Measurements from ENCODE around the gene LITAF. TPM values are rescaled to one million over a fixed set of nuclear protein-coding genes. Genes with fewer than 3 reads are reported as not detected.

The LITAF gene
- total RNA-seq, 2 donors from 2014 or later = 144 to 211 TPM

DNA sequence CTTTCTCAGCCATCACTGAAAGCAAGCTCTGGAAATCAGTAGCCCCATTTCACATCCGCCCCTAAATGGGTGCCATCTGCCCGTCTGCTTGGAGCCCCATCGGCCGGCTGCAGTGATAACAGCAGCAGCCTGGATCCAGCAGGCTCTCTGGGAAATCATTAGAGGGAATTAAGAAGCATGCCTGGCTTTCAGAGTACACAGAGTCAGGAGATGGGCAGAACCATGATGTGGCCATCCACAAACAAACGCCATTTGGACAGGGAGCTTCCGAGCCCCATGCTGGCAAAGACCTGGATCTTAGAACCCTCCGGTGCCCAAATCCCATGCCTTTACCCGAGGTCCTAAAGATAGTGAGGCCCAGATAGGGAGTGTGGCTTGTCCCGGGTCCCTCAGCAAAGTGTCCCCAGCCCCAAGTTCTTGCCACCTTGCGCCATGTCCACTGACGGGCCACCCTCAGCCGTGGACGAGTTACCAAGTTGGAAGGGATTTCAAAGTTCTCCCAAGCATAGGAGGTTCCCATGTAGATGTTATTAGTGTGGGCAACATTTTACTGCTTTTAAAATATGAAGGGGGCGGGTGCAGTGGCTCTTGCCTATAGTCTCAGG is 1.0 kb upstream of the LITAF start:
- TF ChIP-seq, protein P1, sequence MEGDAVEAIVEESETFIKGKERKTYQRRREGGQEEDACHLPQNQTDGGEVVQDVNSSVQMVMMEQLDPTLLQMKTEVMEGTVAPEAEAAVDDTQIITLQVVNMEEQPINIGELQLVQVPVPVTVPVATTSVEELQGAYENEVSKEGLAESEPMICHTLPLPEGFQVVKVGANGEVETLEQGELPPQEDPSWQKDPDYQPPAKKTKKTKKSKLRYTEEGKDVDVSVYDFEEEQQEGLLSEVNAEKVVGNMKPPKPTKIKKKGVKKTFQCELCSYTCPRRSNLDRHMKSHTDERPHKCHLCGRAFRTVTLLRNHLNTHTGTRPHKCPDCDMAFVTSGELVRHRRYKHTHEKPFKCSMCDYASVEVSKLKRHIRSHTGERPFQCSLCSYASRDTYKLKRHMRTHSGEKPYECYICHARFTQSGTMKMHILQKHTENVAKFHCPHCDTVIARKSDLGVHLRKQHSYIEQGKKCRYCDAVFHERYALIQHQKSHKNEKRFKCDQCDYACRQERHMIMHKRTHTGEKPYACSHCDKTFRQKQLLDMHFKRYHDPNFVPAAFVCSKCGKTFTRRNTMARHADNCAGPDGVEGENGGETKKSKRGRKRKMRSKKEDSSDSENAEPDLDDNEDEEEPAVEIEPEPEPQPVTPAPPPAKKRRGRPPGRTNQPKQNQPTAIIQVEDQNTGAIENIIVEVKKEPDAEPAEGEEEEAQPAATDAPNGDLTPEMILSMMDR (IDR thresholded peaks at IDR 0.05) = no peak
- peak overlapping the region; percentile 97 for H3K27ac ChIP-seq
- H3K4me1 ChIP-seq = peaks cover 2% of the 10 kb centered on the region
- H3K9me3 ChIP-seq = no peaks in the 10 kb centered on the region
- no peaks in the 10 kb centered on the region for H3K27me3 ChIP-seq
- H3K4me3 ChIP-seq = peak overlapping the region; percentile 78
- intact Hi-C loops (cut with DNase I) = no loop called here
- H3K36me3 ChIP-seq = no peaks in the 10 kb centered on the region
- DNase-seq = no peak
- peak overlapping the region; percentile 72 to 86 for H3K9ac ChIP-seq (ENCODE audit: low read depth in 2 of 2, low read length in 2 of 2)

DNA sequence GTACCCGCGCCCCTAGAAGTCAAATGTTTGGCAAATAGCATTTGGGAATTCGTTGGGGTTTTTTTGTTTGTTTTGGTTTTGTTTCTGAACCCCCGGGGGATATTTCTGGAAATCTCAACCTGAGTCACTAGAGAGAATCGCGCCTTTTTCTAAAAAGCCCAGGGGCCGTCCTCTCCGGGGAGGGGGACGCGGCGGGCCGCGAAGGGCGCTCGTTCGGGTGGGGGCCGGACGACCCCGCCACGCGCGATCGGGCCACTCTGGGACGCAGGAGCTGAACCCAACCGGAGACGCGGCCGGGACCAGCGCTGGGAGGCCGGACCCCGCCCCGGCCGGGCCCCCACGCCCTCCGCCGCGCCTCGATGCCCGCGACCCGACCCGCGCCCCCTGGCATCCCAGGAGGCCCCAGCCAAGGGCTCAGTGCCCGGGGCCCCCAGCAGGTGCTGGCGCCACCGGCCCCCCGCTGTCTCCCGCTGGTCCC is 302 bp downstream of the LITAF start:
- Histone ChIP-seq H3K4me3 (peak overlapping the region; percentile 78), H3K9ac (ENCODE audit: low read depth in 2 of 2, low read length in 2 of 2) (peak overlapping the region; percentile 86), H3K9me3 (no peaks in the 10 kb centered on the region), H3K36me3 (no peaks in the 10 kb centered on the region), H3K27ac (peak overlapping the region; percentile 97), H3K27me3 (no peaks in the 10 kb centered on the region), H3K4me1 (peaks cover 2% of the 10 kb centered on the region)
- no peak for DNase-seq
- intact Hi-C loops (cut with DNase I) = no loop called here
- TF ChIP-seq, protein P1 (IDR thresholded peaks at IDR 0.05) = no peak

DNA sequence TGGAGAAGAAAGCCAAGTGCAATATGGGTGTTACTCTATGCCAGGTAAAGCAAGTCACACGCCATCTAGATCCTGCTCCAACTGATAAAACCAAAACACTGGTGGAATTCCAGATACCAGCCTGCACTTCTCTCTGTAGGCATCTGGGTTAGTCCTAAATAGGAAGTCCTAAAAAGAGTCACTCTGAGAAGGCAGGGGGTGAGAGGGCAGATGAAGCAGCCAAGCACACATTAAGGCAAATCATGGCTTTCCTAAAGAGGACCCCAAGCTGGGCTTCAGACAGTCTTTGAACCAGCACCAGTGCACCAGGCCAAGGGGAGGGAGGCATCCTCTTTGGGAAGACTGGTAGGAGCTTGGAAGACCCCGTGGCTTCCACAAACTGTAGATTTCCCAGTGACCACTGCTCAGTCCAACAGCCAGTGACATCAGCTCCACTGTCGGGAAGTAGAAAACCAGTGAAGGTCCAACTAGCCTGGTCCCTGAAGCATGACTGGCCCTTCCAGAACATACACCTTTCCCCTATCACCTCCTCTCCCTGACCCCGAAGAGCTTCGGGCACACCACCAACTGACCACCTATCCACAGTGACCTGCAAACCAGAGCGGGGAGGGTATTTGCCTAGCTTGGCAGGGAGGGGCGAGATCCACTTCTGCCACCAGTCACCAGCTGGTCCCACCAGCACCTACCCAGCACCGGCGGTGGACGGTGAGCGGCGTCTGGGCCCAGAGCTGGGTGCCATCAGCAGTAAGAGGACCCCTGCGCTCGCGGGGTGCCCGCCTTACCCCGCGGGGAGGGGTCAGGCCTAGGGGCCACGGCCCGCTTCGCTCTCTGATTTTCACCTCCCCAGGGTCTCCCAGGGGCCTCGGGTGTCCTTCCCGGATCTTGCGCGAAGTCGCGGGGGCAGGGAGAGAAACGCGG is 1.0 kb downstream of the LITAF start:
- peak overlapping the region; percentile 97 for H3K27ac ChIP-seq
- H3K4me3 ChIP-seq = peak overlapping the region; percentile 78
- peak; percentile 54 for DNase-seq
- TF ChIP-seq, protein P1 (IDR thresholded peaks at IDR 0.05) = no peak
- H3K4me1 ChIP-seq = peaks cover 4% of the 10 kb centered on the region
- H3K9ac ChIP-seq (ENCODE audit: low read depth in 2 of 2, low read length in 2 of 2) = peak overlapping the region; percentile 86
- H3K27me3 ChIP-seq = no peaks in the 10 kb centered on the region
- no peaks in the 10 kb centered on the region for H3K36me3 ChIP-seq
- intact Hi-C loops (cut with DNase I) = no loop called here
- H3K9me3 ChIP-seq = no peaks in the 10 kb centered on the region

DNA sequence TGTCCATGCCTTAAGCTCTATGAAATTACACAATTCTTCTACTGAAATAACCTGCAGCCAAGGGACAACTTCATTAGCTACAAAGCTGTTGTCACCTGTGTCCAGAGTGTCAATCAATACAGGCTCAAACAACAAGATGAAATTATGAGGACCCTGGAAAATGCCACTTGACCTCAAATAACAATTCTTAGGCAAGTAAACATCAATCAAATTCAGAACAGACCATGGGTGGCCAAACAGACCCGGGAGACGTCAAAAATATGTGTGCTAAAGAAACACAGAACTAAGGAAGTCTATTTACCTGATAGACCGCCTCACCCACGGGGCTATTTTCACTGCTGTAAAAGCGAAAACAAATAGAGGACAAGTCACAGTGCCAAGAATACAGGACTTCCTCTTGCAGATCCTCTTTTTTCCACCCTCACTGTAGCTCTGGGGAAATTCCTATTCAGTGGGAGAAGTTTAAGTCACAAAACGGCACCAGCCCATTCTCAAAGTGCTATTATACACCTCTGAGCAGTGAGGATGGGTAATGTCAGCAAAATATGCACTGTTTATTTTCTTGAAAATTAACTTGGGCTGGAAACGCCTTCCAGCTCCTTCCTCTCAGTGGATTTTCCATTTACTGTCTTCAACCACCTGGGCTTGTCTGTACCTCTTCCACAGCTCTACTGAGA is 2.7 kb downstream of the LITAF start:
- intact Hi-C loops (cut with DNase I) = no loop called here
- H3K9ac ChIP-seq (ENCODE audit: low read depth in 2 of 2, low read length in 2 of 2) = peak overlapping the region; percentile 49 to 86

DNA sequence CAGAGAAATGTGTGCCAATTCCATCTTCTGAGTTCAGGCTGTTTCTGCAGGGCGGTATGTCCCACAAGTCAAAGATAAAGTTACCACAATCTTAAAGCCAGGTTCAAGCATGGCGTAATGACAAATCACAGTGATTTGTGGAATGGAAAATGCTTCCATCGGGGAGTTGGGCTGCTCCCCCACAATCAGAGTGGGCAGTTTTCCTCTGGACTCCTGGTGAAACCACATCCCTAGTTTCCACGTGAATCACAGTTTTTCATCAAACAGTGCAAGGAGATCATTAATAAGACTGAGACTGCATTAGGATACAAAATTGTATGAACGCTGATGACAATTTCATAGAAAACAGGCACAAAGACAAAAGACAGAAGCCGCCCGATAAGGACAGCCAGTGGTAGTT is 3.6 kb downstream of the LITAF start:
- no peaks in the 10 kb centered on the region for H3K9me3 ChIP-seq
- no peak for DNase-seq
- H3K4me3 ChIP-seq = peak overlapping the region; percentile 78
- H3K36me3 ChIP-seq = no peaks in the 10 kb centered on the region
- H3K4me1 ChIP-seq = peaks cover 7% of the 10 kb centered on the region
- TF ChIP-seq, protein P1 (IDR thresholded peaks at IDR 0.05) = no peak
- no peaks in the 10 kb centered on the region for H3K27me3 ChIP-seq
- peak overlapping the region; percentile 97 for H3K27ac ChIP-seq
- intact Hi-C loops (cut with DNase I) = no loop called here
- no peak overlapping the region for H3K9ac ChIP-seq (ENCODE audit: low read depth in 2 of 2, low read length in 2 of 2)

More for the DNA sequence above, 2.7 kb downstream of the LITAF start:
- DNase-seq = peak; percentile 79
- H3K4me3 ChIP-seq = peak overlapping the region; percentile 78
- TF ChIP-seq, protein P1 (IDR thresholded peaks at IDR 0.05) = no peak
- peak overlapping the region; percentile 97 for H3K27ac ChIP-seq
- H3K4me1 ChIP-seq = peaks cover 7% of the 10 kb centered on the region
- H3K27me3 ChIP-seq = no peaks in the 10 kb centered on the region
- H3K9me3 ChIP-seq = no peaks in the 10 kb centered on the region
- H3K36me3 ChIP-seq = no peaks in the 10 kb centered on the region
